SK-N-DZ (cell line): ENCODE measurements around the gene FAM32A. TPM values are rescaled to one million over a fixed set of nuclear protein-coding genes. Genes with fewer than 3 reads are reported as not detected.

Experiments
- DNase-seq: peaks from one replicate; pipeline ENCODE4 v3.0.0-alpha.2; 2015; ENCODE audit warnings: low spot score
- polyA plus RNA-seq, 2 experiments: library from polyadenylated mRNA; depleted of rRNA; stranded (reverse); fragments of >200 nt; gene quantifications; 2 replicates each; pipeline ENCODE4 v1.2.3, GENCODE V29; 2014

FAM32A gene
- polyA plus RNA-seq (2014; cell fraction: cytosol; rRNA removed): 186 and 197 TPM in 2 replicates
- 102 and 119 TPM in 2 replicates for polyA plus RNA-seq (2014; cell fraction: nucleus; rRNA removed)

DNA sequence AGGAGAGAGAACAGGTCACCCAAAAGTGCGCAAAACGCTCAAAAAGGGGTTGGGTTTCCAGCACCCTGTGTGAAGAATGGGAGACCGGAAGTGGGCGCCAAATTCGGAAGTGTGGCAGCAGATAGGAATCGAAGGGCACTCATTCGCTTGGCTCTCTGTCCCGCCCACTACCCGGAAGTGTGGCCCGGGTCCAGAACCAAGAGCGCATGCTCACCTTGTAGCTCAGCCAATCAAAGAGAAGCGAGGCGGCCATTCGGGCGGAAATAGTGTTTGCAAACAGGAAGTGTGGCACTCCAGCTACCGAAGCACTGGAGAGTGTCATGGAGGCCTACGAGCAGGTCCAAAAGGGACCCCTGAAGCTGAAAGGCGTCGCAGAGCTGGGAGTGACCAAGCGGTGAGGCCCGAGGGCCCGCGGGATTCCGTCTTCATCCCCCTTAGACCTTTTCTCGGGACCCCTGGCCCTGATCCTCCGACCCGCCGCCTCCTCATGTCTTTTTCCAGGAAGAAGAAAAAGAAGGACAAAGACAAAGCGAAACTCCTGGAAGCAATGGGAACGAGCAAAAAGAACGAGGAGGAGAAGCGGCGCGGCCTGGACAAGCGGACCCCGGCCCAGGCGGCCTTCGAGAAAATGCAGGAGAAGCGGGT is at the start of gene FAM32A:
Gene FAM32A (plus strand): TSS at position 288 of the 645 bp plus-strand sequence. CDS start 33 bp downstream, at position 321.
- peak; percentile 98 for DNase-seq

DNA sequence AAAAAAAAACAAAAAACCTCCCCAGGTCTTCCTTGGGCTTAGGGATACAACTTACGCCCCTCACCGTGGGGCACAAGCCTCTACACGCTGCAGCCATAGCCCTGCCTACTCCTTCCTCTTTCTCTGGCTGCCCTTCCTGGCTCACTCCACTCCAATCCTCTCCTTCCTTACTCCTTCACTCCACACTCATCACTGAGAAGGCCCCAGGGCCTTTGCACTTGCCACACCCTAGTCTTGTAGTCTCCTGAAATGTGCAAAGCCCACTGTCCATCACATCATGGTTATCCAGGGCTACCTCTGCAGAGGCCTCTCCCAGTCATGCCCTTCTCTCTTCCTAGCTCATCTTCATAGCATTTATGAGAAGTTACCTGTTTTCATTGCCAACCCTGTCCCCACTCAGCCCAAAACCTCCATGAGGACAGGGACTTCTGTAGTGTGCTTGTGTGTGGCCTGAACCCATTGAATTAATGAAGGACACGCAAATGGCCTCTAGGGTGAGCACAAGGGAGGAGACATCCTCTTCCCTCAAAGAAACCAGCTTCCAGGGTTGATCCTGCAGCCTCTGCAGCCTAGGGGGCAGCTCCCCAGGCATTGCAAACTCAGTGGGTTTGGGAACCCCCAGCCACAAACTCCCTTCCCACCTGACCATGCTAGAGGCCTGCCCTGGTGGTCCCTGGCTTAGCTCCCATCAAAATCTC is 49.6 kb upstream of the FAM32A start:
- no peak for DNase-seq

DNA sequence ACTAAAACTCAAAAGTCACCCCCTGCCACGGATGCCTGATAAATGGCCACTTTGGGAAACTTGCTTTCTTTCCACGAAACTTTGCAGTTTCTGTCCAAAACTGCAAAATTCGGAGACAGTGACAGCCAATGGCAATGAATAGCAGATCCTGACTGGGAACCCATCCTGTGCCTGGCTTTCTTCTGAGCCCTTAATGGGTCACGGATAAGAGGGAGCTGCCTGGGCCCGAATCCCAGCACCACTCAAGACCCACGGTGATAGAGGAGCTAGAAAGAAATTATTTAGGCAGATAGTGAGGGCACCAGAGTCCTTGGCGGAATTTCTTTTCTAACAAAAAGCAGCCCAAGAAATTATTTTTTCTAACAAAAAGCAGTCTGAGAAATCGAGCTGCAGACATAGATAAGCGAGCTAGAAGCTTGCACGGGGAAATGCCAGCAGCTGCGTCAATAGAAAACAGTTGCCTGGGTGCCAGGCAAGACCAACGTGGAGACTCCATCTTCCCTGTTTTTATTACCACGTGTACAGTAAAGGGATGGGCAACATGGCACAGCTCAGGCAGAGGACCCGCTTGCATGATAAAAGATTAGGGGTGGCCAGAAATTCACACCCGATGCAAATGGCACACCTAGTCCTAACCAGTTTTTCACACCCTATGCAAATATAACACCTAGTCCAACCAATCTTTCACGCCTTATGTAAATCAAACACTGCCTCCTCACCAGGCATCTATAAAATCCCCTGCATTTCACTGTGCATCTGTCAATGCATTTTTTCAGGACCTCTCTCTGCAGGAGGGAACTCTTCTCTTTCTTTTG is 48.8 kb upstream of the FAM32A start:
- DNase-seq: no peak

DNA sequence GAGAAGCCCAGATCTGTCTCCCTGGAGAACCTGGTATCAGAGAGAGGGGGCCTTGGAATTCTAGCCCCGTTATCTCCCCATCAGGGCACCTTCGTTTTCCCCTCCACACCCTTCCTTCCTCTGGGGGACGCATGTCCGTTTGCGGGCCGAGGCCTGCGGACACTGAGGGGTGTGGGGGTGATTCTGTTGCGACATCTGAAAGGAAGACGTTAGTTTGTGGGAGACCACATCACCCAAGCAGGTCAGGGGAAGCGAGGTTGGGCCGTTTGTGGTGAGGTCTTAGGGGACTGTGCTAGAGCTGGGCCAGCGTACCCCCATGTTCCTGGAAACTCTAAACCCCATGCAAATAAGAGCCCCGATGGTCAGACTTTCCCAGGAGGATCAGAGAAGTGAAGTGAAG is 45.5 kb upstream of the FAM32A start:
- no peak for DNase-seq

DNA sequence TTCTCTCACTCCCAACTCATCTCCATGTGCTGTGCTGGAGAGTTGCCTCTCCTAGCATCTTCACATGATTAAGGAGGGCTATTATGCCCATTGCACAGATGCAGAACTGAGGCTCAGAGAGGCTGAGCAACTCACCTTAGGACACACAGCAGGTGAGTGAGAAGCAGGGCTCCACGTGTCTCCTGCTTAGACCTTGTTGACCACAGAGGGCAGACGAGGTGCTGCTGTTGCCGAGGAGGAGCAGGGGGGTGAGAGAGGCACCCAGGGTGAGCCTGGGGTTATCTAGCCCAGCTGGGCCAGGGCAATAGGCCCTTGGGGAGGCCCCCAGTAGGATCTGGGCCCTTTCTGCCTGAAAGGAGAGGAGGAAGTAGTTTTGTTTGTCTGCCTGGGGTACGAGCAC is 44.2 kb upstream of the FAM32A start:
- no peak for DNase-seq

DNA sequence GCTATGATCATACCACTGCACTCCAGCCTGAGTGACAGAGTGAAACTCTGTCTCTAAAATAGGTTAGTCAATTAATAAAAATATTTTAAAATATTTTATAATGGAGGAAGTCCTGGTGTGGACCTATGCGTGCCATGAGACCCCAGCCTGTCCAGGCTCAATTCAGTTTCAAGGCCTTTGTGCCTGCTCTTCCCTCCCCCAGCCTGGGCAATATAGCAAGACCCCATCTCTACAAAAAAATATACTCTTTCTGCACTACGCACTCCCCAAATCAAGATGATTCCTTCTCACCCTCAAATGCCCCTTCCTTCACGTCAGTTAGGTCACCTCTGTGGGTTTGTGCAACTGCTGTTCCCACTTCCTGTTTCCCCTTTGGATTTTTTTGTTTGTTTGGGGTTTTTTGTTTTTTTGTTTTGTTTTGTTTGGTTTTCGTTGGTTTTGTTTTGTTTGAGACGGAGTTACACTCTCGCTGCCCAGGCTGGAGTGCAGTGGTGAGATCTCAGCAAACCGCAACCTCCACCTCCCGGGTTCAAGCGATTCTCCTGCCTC is 43.1 kb upstream of the FAM32A start:
- no peak for DNase-seq

DNA sequence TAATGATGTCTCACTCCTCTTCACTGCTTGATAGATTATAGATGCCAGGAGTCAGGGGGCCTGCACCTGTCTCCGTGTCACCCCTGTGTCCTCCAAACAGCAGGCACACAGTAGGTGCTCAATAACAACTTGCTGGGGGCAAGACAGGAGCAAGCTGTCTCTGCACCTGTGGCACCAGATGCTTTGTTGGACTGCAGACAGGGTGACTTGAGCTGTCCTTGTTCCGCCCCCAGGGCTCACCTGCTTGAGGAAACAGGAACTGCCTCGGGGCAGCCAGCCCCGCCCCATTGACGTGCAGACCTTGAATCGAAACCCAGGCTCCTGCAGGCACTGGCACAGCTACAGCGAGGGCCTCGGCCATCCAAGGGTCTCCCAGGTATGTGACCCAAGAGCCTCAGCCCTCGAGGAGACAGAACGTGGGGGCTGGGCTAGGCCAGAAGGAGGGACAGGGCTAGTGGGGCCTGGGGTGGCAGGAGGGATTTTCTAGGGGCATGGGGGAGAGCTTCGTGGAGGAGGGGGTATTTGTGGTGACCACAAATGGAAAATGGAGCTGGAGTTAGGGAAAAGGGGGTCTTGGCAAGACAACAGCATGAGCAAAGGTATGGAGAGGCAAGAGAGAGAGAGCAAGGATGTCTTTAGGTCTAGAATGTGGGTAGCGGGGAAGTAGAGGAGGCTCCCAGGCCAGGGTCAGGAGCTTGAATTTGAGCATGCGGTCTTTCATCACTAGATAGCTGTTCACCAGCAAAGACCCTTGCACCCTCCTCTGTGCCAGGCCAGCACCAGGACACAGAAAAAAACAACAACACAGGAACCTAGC is 41.6 kb upstream of the FAM32A start, which contains the start of gene HSH2D:
Gene HSH2D (plus strand): TSS at position 287 of the 817 bp plus-strand sequence. CDS start 5,066 bp downstream, outside the sequence.
- no peak for DNase-seq

DNA sequence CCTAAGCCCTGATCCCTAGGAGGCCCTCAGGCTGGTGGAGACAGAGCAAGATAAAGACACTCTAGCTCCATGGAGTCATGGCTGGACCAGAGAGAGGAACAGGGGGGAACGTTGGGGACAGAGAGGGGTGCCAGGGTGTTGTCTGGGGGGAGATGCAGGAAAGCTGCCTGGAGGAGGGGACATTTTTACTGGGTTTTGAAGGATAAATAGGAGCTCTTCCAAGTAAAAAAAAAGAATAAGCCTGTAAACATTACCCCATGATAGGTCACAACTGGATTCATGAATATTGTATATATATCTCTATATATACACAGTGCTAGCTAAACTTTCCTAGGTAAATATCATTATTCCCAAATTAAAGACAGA is 41.0 kb upstream of the FAM32A start:
- DNase-seq: no peak

DNA sequence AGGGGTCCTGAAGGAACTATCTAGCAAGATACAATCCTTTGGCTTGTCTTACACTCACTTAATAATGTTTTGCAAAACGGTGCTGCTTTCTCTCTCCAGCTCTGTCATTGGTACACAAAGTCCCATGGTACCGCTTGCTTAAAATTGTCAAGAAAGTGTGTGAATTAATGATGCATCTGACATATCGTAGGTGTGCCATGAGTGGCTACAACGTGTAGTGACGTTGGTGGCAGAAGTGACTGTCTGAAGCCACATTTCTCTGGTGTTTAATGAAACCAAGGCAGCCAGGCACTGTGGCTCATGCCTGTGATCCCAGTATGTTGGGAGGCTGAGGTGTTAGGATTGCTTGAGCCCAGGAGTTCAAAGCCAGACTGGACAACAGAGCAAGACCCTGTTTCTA is 39.1 kb upstream of the FAM32A start:
- DNase-seq: no peak

DNA sequence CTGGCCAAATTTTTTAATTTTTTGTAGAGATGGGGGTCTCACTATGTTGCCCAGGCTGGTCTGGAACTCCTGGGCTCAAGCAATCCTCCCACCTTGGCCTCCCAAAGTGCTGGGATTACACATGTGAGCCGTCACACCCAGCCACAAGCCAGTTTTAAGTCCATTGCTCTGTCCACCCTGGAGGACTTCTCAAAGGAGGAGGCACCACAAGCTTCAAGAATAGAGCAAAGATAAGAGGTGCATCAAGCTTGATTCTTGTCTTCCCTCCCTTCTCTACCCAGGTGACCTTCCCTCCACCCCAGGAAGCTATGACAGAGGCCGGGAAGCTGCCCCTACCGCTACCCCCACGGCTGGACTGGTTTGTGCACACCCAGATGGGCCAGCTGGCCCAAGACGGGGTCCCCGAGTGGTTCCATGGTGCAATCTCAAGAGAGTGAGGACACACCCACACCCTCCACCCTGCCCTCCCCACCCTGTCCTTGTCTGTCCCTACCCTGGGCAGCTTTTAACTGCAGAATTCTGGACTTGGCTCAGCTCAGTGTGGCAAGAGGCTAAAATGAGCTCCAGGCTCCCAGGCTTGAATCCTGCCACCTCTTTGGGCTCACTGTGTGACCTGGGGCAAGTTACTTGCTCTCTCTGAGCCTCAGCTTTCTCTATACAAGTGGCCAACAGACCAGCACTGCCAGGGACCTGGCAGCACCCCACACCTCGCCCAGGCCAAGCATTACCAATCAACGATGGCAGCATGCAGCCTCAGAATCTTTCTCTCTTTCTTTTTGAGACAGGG is 36.6 kb upstream of the FAM32A start:
- DNase-seq: no peak

DNA sequence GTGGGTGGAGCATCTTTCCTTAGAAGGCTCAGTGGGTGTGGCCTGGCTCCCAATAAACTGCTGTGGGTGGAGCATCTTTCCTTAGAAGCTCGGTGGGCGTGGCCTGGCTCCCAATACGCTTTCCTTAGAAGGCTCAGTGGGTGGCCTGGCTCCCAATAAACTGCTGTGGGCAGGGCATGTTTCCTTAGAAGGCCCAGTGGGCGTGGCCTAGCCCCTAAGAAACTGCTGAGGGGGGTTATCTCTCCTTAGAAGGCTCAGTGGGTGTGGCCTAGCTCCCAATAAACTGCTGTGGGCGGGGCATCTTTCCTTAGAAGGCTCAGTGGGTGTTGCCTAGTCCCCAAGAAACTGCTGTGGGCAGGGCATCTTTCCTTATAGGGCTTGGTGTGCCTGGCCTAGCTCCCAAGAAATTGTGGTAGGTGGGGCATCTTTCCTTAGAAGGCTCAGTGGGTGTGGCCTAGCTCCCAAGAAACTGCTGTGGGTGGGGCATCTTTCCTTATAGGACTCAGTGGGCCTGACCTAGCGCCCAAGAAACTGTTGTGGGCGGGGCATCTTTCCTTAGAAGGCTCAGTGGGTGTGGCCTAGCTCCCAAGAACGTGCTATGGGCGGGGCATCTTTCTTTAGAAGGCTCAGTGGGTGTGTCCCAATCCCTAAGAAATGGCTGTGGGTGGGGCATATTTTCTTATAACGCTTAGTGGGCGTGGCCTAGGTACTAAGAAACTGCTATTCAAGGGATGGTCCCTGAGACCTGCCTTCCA is 31.5 kb upstream of the FAM32A start:
- peak; percentile 8 for DNase-seq

DNA sequence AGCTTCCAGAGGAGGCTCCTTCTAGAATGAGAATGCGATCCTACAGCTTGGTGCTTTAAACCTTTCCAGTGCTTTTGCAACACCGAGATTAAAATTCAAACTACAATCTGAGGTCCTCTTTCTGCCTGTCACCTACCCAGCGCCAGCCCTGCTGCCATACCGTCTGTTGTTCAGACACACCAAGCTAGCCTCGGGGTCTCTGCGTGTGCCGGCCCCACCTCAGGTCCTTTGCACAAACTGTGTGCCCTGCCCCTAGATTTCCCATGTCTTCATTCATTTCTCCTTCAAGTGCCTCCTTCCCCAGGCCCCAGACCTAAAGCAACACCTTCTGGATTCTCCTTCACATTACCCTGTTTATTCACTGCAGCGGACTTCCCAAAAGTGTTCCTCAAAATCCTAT is 30.7 kb upstream of the FAM32A start:
- no peak for DNase-seq

DNA sequence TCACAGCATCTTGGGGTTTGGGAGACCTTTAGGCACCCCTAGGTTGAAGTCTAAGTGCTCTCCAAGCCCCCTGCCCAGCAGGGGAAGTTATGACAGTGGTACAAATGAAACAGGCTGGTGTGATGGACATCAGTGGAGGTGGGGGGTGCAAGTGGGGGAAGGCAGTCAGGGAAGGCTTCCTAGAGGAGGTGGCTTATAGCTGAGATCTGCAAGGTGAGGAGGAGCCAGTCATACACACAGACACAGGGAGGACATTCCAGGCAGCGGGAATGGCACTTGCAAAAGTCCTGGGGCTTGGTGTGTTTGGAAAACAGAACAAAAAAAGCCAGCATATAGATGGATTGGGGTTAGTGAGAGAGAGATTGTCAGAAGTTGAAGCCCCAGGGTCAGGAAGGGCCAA is 30.1 kb upstream of the FAM32A start:
- DNase-seq: no peak

DNA sequence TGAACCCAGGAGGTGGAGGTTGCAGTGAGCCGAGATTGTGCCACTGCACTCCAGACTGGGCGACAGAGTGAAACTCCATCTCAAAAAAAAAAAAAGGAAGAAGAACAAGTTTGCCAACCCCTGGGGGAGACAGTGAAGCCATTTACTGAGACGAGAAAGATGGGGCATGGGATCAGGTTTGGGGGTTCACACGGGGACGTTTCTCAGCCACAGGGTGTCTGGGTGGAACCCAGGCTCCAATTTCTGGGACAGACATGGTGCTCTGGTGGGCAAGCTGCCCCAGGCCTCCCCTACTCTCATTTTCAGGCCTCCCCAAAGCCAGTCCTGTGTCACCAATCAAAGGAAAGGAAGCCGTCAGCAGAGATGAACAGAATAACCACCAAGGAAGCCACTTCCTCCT is 28.3 kb upstream of the FAM32A start:
- DNase-seq: no peak

DNA sequence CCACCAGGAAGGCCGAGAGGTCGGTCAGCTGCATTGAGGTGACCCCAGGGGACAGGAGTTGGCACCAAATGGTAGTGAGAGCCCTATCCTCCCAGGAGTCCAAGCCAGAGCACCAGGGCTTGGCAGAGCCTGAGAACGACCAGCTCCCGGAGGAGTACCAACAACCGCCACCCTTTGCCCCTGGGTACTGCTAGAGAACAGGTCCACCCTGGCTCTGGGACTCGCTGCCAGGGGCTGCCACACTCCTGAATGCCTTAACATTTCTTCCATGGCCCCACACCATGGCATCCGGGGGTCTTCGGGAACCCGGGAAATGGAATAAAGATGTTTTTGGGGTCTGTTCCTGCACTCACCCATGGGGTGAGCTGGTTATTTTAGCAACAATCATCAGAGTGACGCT is 27.6 kb upstream of the FAM32A start:
- no peak for DNase-seq

DNA sequence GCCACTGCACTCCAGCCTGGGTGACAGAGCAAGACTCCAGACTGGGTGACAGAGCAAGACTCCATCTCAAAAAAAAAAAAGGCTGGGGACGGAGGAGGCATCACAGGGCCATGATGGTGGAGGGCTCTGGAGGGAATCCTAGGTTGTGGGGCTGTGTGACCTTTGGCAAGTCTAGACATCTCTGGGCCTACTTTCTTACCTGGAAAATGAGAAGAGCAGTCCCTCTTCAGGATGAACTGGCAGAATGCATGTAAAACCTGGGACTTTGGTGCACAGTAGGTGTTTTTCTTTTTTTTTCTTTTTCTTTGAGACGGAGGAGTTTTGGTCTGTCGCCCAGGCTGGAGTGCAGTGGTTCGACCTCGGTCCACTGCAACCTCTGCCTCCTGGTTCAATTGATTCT is 25.6 kb upstream of the FAM32A start:
- DNase-seq: no peak

DNA sequence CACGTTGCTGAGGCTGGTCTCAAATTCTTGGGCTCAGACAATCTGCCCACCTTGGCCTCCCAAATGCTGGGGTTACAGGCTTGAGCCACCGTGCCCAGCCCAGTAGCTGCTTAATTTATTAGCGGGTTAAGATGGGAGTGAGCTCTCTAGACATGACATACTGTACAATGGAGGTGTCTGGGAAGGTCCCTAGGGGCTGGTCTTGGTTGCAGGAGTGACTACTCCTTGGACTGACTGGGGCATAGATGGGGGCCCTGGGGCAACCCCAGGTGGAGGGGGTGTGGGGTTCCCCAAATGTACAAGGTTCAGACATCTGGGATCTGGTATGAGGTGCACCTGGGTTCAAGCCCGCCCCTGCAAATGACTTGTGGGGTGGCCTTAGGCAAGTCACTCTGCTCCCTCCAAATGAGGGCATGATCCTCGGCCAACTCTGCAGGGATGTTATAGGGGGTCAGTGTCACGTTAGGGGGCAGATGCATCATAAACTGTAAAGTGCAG is 24.7 kb upstream of the FAM32A start:
- no peak for DNase-seq

DNA sequence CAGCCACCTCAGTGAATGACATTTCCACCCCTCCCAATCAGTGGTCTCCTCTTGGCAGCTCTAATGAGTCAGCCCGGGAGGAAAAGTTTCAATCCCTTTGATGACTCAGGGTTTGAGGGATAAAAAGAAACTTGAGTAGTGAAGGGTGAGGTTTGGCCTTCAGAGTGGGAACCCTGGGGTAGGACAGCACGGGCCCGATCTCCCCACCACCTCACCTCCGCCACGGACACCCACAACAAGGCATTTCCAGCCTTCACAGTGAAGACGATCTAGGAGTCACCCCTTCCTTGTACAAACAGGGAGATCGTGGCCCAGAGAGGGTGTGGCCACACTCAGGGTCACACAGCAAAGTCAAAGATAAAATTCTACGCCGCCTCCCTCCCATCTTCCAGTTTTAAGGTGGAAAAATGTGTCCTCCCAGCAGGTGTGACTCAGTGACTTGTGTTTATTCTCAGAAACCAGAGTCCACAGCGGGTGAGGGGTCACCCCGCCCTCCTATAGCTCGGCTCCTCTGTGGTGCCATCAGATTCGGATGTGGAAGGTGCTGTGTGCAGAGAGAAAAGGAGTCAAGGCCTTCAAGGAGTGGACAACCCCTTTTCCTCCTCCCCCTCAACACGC is 24.2 kb upstream of the FAM32A start:
- no peak for DNase-seq

DNA sequence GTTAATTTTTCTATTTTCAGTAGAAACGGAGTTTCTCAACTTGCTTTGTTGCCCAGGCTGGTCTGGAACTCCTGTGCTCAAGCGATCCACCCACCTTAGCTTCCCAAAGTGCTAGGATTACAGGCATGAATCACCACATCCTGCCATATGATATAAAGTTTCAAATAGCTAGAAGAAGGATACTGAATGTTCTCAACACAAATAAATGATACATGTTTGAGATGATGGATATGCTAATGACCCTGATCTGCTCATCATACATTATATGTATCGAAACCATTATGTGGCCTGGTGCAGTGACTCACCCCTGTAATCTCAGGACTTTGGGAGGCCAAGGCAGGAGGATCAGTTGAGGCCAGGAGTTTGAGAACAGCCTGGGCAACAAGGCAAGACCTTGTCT is 23.4 kb upstream of the FAM32A start:
- DNase-seq: no peak
